T follicular helper cell (primary cell): Measurements from ENCODE around the gene KRTAP4-16.
"Not testable (repeated sequence)": the region's sequence is repeated elsewhere in the genome, so short reads cannot be mapped to it uniquely, and the experiment has no call there.

Experiments used
- DNase-seq: peaks from one replicate; pipeline ENCODE4 v3.0.0-alpha.2; 2020; ENCODE audit warnings: low read depth

The KRTAP4-16 gene

GRCh38 chr17:41119696-41120690 lies 18.0 kb upstream of the KRTAP4-16 start:
- DNase-seq: not testable (repeated sequence)

- DNase-seq: no peak
These were observed 16.7 kb upstream of the KRTAP4-16 start for GRCh38 chr17:41118721-41119120.

GRCh38 chr17:41117846-41118386 lies 15.9 kb upstream of the KRTAP4-16 start, which contains the start of gene KRTAP4-11:
Gene KRTAP4-11, minus strand, starts transcription at chr17:41118373. Its CDS starts 58 bp downstream, at chr17:41118315.
- DNase-seq: not testable (repeated sequence)

- no peak for DNase-seq
These were observed 14.3 kb upstream of the KRTAP4-16 start for GRCh38 chr17:41116297-41116696.

- no peak for DNase-seq
These were observed 9.3 kb upstream of the KRTAP4-16 start for GRCh38 chr17:41111151-41111885.

- DNase-seq: not testable (repeated sequence)
These were observed 6.8 kb upstream of the KRTAP4-16 start for GRCh38 chr17:41108728-41109386.

GRCh38 chr17:41107941-41108450 lies 6.0 kb upstream of the KRTAP4-16 start:
- no peak for DNase-seq

- DNase-seq: not testable (repeated sequence)
These were observed 3.3 kb upstream of the KRTAP4-16 start, which contains the start of gene KRTAP4-9 for GRCh38 chr17:41105347-41105746. Gene KRTAP4-9, plus strand, starts transcription at chr17:41105389. Its CDS starts 0 bp downstream, at chr17:41105389.

GRCh38 chr17:41104386-41105038 lies 2.5 kb upstream of the KRTAP4-16 start:
- DNase-seq: not testable (repeated sequence)

GRCh38 chr17:41103896-41104295 lies 1.9 kb upstream of the KRTAP4-16 start:
- DNase-seq: no peak

GRCh38 chr17:41099682-41100480 lies 2.1 kb downstream of the KRTAP4-16 start:
- DNase-seq: not testable (repeated sequence)

- no peak for DNase-seq
These were observed 3.5 kb downstream of the KRTAP4-16 start for GRCh38 chr17:41098481-41098880.

- DNase-seq: no peak
These were observed 4.0 kb downstream of the KRTAP4-16 start, which contains the start of gene KRTAP4-8 for GRCh38 chr17:41098042-41098441. Gene KRTAP4-8, minus strand, starts transcription at chr17:41098142. Its CDS starts 58 bp downstream, at chr17:41098084.

- DNase-seq: no peak
These were observed 6.0 kb downstream of the KRTAP4-16 start for GRCh38 chr17:41096055-41096454.

- DNase-seq: not testable (repeated sequence)
These were observed 13.2 kb downstream of the KRTAP4-16 start for GRCh38 chr17:41088760-41089352.

GRCh38 chr17:41084100-41084856 lies 17.7 kb downstream of the KRTAP4-16 start, which contains the start of gene KRTAP4-7:
Gene KRTAP4-7, plus strand, starts transcription at chr17:41084150. Its CDS starts 57 bp downstream, at chr17:41084207.
- DNase-seq: not testable (repeated sequence)

- DNase-seq: not testable (repeated sequence)
These were observed 18.6 kb downstream of the KRTAP4-16 start for GRCh38 chr17:41083427-41083826.

- DNase-seq: no peak
These were observed 19.4 kb downstream of the KRTAP4-16 start for GRCh38 chr17:41082626-41083025.
